Ureter (tissue), 1 donor: Measurements from ENCODE around the gene SLC12A7. TPM values are rescaled to one million over a fixed set of nuclear protein-coding genes. Genes with fewer than 3 reads are reported as not detected.
"Not testable (repeated sequence)": the region's sequence is repeated elsewhere in the genome, so short reads cannot be mapped to it uniquely, and the experiment has no call there.

Source experiments
- DNase-seq: peaks from one replicate; pipeline ENCODE4 v3.0.0-alpha.2; 2020; ENCODE audit warnings: low spot score
- total RNA-seq: library from RNA; stranded (reverse); gene quantifications from one replicate; pipeline ENCODE4 v1.2.4, GENCODE V29; 2023
- donor health status: DM: yes; HTN: yes; CAD: no.

Gene SLC12A7
- total RNA-seq, 1 donor from 2014 or later, result 77.0 TPM

DNA sequence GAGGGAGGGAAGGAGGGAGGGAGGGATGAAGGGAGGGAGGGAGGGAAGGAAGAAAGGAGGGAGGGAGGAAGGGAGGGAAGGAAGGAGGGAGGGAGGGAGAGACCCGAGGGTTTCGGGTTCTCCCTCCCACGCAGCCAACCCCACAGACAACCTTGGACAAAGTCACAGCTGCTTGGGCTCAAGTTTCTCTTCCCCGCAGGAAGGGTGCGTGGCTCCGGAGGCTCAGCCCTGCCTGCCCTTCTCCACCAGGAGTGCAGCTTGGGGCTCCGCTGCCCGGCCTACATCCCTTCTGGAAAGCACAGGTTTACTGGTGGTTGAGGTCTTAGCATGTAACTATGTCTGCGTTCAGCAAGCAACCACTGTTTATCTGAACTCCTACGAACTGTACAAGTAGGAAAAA lies 15.0 kb downstream of the SLC12A7 start:
- DNase-seq, result no peak

DNA sequence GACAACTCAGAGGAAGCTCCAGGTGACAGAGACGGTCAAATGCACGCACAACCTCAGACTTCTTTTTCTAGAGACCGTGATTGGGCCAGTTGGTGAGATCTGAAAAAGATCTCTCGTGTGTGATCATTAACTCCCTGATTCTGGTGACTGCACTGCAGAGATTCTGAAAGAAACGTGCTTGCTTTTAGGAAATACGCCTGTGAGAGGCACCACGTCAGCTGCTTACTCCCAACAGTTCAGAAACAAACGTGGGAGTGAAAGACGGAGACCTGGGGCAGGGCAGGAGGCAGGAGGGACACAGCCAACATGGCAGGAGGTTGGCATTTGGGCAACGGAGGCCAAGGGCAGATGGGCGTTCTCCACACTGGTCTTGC lies 15.9 kb downstream of the SLC12A7 start:
- DNase-seq, result no peak

DNA sequence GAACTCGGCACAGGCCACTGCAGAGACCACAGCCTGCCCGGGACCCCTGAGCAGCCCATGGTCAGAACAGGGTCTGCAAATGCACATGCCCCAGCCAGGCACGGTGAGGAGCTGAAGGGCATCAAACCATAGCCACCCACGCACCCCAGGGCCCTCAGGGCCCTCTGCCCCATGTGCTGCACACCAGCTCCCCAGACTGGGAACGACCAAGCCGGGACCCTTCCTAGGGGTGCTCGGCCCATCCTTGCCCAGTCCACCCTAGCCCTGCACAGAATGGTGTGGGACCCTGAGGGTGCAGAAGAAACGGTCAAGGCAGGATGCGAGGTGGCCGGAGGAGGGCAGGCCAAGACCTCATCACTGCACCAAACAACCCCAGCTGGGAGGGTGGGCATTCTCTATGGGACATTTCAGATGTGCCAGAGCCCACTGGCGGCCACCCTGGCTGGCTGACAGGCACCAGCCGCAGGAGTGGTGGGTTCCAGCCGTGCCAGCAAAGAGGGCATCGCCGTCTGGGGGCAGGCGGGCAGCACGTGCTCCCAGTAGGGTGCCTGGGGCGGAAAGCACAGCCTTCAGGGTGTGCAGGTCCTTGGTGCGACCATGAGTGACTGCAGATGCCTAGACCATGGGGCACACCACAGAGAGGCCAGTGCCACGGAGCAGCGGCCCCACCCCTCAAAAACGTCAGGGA lies 16.4 kb downstream of the SLC12A7 start:
- no peak for DNase-seq

DNA sequence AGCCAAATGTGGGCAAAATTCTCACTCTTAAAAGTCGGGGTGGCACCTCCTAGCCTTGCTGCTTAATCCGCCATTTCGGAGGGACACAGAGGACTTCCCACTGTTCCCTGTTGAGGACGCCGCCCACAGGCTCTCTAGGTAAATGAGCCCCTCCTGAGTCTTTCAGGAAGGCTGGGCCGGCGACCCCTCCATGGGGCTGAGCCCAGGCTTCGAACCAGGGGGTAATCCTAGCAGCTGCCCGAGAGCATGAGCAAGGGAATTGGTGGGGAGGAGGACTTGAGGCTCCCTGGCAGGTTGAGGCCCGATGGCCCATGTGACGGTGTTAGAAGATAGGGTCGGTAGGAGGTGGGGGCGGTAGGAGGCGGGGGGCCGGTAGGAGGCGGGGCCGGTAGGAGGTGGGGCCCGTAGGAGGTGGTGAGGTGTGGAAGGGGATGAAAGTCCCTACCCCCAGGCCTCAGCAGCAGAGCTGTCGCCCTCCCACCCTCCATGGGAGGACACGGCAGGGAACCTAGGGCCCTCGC lies 17.1 kb downstream of the SLC12A7 start:
- DNase-seq, result no peak

DNA sequence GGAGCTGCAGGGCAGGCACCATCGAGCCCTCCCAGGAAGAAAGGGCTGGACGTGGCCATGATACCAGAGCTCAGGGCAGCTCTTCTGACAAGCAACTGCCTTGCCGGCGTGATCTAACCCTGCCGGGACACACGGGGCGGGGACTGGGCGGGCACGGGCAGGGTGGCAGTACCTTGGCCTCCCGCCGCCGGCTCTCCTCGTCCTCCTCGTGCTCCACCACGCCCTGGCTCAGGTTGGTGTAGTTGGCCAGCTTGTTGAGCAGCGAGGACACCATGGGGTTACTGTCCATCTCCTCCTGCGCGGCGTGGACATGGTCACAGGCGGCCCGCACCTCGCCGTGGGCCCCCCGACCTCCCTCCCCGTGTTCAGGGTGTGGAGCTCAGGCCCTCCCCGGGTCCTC lies 18.5 kb downstream of the SLC12A7 start:
- DNase-seq, result no peak

DNA sequence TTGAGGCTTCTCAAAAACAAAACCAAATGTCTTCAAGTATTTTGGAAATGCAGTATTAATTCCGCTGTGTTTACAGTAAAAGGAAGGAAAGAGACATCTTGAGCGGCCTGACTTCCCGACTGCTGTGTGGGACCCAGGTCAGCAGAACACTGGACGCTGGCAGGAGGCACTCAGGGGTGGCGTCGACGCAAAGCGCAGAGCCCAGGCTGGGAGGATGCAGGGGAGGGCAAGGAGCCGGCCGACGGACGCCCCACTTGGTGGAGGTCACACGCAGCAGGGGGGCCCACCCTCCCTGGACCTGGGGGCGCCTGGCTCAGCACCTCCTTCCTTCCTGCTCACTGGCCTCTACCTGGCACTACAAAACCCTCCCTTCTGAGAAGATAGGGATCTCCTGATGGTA lies 19.7 kb downstream of the SLC12A7 start:
- DNase-seq, result no peak

DNA sequence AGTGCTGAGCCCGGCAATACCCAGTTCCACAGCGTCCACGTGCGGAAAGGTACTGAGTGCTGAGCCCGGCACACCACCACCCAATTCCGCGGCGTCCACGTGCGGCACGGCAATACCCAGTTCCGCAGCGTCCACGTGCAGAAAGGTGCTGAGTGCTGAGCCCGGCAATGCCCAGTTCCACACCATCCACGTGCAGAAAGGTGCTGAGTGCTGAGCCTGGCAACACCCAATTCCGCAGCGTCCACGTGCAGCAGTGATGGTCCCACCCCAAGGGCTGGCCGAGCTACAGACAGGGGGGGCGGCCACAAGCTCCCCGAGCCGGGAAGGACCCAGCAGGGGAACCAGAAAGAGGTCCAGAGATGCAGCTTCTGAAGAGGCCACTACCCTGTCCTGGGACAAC lies 20.2 kb downstream of the SLC12A7 start:
- DNase-seq, result no peak

DNA sequence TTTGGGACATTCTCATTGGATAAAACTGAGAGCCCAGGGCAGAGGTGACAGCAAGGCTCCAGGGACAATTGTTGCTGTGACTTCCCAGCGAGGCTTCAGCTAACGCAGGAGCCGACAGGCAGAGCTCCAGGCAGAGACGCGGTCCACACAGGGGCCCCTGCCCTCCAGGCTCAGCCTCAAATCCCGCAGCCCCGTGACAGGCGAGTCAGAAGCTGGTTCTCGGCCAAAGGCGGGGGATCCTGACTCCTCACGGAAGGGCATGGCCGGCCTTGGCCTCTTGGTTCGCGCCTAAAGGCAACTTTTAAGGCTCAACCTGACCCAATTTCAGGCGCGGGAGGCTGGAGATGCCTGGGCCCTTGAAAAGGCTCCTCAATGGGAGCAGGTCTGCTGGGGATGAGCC lies 21.3 kb downstream of the SLC12A7 start:
- no peak for DNase-seq

DNA sequence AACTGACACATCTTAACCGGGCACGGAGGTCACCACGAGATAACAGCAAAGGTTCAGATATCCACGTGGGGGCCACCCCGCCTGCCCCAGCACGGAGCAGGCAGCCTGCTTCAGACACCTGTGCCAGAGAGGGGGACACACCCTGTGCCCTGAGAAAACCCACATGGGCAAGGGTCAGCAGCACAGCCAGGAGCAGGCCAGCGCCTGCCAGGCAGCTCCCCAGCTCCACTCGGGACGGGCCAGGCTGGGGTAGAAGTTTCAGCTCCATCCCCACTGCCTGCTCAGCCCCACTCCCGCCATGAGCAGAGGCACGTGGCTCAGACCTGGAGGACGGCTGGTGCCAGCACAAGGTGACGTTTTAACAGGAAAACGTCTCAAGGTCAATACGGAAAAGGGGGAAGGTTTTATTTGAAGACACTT lies 22.2 kb downstream of the SLC12A7 start:
- no peak for DNase-seq

DNA sequence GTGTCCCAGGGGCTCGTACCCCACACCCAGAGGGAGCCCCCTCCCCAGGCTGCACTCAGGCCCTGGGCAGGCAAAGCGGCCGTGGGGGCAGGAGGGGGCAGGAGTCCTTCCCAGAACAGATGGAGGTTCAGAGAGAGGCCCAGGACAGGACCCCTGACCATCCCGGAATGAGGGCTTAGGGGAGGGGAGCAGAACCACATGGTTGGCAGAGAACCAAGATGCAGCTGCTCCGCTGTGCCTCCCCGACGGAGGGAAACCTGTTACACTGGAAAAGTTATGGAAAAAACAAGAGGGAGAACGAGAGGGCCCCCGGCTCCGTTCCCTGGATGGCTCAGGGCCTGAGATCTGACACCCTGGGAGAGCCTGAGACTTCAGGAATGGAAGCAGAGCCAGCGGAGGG lies 22.7 kb downstream of the SLC12A7 start:
- DNase-seq, result no peak

DNA sequence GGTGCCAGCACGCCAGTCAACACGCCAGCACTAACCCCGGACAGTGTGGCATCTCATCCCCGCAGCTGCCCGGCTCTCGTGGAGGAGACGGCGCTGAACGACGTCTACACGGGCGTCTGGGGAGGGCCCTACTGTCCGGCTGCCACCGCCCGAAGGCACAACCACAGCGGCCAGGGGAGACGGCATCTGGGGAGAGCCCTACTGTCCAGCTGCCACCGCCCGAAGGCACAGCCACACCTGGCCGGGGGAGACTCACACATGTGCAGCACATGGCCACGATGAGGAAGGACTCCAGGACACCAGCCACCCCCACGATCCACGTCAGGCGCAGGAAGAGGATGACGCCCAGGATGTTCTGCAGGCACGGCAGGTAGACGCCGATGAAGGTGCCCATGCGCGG lies 23.1 kb downstream of the SLC12A7 start:
- no peak for DNase-seq

DNA sequence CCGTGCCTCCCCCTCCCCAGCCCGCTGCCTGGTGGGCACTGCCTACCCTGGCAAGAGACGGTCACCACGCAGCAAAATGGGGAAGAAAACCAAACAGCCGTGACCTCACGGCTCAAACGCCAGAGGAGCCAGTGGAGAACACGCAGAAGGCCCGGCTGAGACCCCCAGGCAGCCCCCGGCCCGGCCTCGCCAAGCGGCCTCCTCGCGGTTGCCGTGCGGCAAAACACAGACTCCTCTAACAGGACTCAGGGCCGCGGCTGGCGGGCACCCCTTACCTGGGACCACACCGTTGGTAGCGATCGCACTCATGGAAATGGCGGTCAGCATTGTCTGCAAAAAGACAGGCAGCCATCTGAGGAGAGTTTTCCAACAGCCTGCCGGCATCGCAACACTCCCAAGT lies 23.8 kb downstream of the SLC12A7 start:
- no peak for DNase-seq

DNA sequence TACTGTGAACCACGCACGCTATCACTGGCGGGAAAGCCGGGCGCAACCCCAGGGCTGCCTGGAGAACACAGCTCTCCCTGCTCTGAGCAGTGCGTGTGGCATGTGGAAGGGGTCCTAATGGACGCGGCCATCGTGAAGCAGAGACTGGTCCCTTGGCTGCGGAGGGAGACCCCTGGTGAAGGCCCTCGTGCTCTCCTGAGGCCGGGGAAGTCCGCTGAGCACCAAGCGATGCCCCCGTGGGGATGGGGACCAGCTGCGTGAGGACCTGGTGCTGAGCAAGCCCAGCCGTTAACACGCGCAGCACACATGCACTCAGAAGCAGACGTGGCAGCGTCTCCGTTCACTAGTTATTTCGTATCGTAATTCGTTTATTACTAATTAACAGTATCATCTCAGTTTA lies 24.4 kb downstream of the SLC12A7 start:
- no peak for DNase-seq

DNA sequence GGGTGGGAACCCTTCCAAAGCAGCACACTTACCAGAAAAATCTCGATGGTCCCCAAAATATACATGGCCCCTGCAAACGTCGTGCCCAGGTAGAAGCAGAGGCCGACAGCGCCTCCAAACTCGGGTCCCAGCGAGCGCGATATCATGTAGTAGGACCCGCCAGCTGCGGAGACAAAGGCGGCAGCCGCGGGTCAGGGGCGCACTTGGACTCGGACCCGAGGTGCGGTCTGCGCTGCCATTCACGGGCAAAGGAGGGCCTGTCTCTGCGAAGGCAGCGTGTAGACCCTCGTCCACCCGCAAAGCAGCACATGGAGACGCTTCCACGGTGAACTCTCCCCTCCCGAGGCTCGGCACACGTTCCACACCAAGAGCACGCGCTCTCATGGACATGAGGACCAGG lies 25.0 kb downstream of the SLC12A7 start:
- DNase-seq, result no peak

DNA sequence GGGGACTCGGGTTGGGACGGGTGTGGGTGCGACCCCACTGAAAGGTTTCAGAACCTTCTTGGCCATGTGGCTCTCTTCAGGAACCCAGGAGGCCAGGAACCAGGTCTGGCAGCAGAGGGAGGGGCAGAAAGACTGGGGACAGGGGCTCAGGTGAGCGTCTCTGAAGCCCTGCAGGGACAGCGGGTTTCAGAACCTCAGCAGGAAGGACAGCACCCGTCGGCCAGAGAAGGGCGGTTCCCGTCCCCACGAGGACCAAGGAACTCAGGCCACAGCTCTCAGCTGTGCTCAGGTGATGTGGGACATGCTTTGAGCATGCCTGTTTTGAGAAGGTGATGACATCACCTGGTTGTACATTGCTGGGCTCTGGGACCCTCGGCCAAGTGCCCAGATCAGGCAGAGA lies 25.7 kb downstream of the SLC12A7 start:
- DNase-seq, result no peak

DNA sequence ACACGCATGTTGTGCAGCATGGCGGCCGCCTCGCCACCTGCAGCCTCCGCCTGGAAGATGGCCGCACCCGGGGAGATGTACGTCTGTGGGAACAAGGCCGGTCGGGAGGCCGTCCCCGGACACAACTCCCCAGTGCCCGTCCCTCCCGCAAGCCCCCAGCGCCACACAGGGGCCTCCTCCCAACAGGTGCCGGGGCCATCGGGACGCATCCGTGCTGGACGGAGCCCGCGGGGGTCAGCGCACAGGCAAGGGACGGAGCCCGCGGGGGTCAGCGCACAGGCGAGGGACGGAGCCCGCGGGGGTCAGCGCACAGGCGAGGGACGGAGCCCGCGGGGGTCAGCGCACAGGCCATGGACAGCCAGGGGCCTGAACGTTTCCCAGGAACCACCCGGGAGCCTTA lies 26.5 kb downstream of the SLC12A7 start:
- DNase-seq, result no peak

DNA sequence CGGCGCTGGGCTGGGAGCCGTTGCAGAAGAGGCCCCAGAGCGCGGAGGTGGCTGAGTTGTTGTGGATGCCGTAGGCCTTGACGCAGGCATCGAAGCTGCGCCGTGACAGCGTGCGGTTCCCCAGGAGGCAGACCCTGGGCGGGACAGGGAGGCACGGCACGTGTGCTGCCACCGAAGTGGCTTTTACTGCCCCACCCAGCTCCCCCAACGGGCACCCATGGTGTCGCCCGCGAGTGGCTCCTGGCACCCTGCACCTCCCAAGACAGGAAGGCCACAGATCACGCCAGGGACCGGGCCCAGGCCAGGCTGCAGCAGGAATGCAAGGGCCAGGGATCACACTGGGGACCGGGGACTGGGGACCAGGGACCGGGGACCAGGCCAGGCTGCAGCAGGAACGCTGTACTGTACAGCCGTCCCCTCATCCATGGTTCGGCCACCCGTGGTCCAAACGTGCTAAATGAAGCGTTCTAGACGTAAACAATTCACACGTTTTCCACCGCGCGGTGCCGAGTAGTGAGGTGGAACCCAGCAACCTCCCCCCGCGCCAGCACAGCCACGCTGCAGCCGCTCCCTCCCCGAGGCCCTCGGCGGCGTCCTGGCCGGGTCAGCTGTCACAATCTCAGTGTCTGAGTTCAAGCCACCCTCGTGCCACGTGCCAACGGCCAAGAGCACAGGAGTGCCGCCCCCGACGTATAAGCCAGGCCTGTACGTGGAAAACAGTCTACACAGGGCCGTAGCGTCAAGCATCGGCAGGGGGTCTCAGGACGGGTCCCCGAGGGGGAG lies 27.8 kb downstream of the SLC12A7 start:
- no peak for DNase-seq

DNA sequence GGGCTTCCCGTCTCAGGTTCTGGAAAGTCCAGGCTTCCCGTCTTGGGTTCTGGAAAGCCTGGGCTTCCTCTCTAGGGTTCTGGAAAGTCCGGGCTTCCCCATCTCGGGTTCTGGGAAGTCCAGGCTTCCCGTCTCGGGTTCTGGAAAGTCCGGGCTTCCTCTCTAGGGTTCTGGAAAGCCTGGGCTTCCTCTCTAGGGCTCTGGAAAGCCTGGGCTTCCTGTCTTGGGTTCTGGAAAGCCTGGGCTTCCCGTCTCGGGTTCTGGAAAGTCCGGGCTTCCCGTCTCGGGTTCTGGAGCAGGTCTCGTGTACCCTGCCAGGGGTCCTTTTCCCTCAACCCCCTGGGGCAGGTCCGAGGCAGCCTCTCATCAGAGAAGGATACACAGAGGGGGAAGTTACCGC lies 28.8 kb downstream of the SLC12A7 start:
- DNase-seq, result not testable (repeated sequence)

DNA sequence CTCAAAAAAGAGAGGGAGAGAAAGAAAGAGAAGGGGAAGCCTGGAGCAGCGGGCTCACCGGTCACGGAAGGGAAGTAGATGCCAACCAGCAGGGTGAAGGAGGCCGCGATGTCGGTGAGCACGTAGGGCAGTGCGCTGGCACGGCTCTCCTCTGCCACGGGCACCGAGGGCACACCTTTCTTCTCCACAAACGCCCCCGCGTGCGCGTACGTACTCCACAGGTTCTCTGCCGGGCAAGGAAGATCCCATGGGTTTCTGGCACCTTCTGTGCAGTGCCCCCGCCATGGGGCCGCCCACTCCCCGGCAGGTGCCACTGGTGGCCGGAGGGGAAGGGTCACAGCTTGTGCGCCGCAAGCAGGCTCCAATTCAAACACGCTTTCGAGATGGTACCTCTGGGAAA lies 30.3 kb downstream of the SLC12A7 start:
- DNase-seq, result no peak

DNA sequence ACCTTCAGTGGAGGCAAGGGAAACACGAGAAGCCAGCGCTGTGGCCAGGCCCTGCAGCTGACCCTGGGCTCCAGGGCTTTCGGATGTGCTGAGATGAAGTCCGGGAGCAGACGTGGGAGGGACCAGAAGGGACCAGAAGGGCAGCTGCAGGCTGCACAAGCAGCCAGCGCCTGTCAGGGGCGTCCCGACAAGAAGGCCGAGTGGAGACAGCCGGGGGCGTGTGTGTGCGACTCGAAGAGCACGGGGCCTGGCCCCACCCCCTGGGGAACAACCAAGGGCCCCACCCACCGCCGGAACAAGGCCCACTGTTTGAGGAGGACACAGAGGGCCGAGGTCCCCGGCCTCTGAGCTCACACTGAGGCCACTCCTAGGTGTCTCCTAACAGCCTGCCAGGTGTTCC lies 31.4 kb downstream of the SLC12A7 start:
- no peak for DNase-seq

DNA sequence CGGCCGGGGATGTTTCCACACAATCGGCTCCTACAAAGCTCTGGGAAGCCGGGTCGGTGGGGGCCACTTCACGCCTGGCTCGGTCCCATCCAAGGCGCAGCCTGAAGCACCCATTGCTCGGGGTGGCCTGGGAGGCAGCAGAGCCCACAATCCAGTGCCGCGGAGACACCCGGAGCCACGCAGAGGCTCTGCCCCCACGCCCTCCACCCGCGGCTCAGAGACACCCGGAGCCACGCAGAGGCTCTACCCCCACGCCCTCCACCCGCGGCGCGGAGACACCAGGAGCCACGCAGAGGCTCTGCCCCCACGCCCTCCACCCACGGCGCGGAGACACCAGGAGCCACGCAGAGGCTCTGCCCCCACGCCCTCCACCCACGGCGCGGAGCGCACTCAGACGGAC lies 31.9 kb downstream of the SLC12A7 start:
- DNase-seq, result no peak

DNA sequence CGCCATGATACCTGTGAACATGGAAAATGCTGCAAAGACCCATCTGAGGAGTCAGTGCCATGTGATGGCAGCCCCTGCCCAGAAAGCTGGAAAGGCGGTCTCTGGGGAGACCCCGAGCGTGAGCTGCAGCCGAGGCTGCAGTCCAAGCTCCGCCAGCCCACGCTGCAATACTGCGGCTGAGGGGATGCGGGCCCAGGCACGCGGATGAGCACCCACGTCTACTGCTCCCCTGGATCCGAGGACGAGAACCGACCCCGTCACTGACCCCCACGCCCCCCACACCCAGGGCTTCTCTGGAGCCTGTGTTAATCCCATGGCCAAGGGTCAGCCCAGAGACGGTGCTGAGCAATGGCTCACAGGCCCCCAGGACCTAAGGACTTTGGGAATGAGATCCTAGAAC lies 32.4 kb downstream of the SLC12A7 start:
- no peak for DNase-seq

DNA sequence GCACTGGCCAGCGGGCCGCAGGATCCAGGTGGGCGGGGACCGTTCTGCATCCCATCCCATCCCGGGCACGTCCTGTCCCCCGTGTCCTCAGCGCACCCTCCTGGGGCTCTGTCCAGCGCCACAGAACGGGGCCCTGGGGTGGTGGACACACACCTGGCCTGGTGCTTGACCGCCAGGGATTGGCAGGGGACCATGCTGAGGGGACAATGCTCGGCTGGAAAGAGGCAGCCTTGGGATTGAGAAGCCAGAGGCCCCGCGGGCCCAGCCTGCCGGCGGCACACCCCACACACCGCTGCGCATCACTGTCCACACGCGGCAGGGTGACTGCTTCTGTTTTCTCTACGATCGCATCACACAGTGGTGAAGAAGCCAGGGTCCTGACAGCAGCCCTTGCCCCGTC lies 33.0 kb downstream of the SLC12A7 start:
- no peak for DNase-seq
